Lower lobe of right lung (tissue), 2 donors: ENCODE data around the gene RPUSD1. TPM values are rescaled to one million over a fixed set of nuclear protein-coding genes. Genes with fewer than 3 reads are reported as not detected.

Experiments used
- ATAC-seq, 2 donors: fragments of 200-7000 bp; cut with Tn5 transposase; one replicate each; pipeline ENCODE4 v1.9.1; 2020 to 2022; ENCODE audit warnings: mild to moderate bottlenecking in 2 of 2, moderate library complexity in 2 of 2
- DNase-seq: peaks from one replicate; pipeline ENCODE4 v3.0.0-alpha.2; 2020
- H3K27ac ChIP-seq: fragments of 200-600 bp; one replicate; pipeline ENCODE4 v1.8.0; 2022
- H3K27me3 ChIP-seq: fragments of 200-600 bp; one replicate; pipeline ENCODE4 v1.8.0; 2022; ENCODE audit warnings: low read depth
- H3K36me3 ChIP-seq: fragments of 200-600 bp; one replicate; pipeline ENCODE4 v1.8.0; 2022; ENCODE audit warnings: mild to moderate bottlenecking
- H3K4me1 ChIP-seq: fragments of 200-600 bp; one replicate; pipeline ENCODE4 v1.8.0; 2022
- H3K4me3 ChIP-seq: fragments of 200-600 bp; one replicate; pipeline ENCODE4 v1.8.0; 2022; ENCODE audit warnings: mild to moderate bottlenecking
- H3K9me3 ChIP-seq: fragments of 200-600 bp; one replicate; pipeline ENCODE4 v1.8.0; 2022
- CTCF ChIP-seq: fragments of 200-600 bp; IDR thresholded peaks from one replicate; pipeline ENCODE4 v1.8.0; 2022; ENCODE audit warnings: antibody characterized with exemption, mild to moderate bottlenecking
- intact Hi-C: fragments of 100-400 bp; cut with DNase I; formaldehyde crosslinking; loops from one replicate; pipeline ENCODE4 v1.11.0; 2022
- total RNA-seq: library from RNA; stranded (reverse); fragmentation: NEBNext Ultra II Directional; extraction: Animal tissue kit (Norgen Biotek cat#: 25700); gene quantifications from one replicate; pipeline ENCODE4 v1.2.1, GENCODE V29; 2021
- donor health status: DM: no; HTN: yes; CAD: no; lungs with severe emphysema.

Gene RPUSD1
- total RNA-seq, 1 donor from 2014 or later: 16.3 TPM

GRCh38 chr16:831571-832413 is 43.6 kb upstream of the RPUSD1 start:
- Histone ChIP-seq H3K4me3 (no peak overlapping the region), H3K27me3 (no peaks in the 10 kb centered on the region), H3K36me3 (no peaks in the 10 kb centered on the region), H3K9me3 (peaks cover 14% of the 10 kb centered on the region), H3K27ac (no peak overlapping the region), H3K4me1 (no peaks in the 10 kb centered on the region)
- DNase-seq: no peak
- intact Hi-C loops: no loop called here
- ATAC-seq: no peak
- no peak for TF ChIP-seq CTCF

- ATAC-seq: no peak
- Histone ChIP-seq H3K4me3 (no peak overlapping the region), H3K36me3 (no peaks in the 10 kb centered on the region), H3K9me3 (peaks cover 6% of the 10 kb centered on the region), H3K4me1 (no peaks in the 10 kb centered on the region), H3K27ac (no peak overlapping the region), H3K27me3 (peaks cover 1% of the 10 kb centered on the region)
- TF ChIP-seq CTCF: no peak
- DNase-seq: no peak
- intact Hi-C loops: no loop called here
Observed at GRCh38 chr16:830871-831570, 42.8 kb upstream of the RPUSD1 start.

- Histone ChIP-seq H3K36me3 (no peaks in the 10 kb centered on the region), H3K4me1 (no peaks in the 10 kb centered on the region), H3K9me3 (no peaks in the 10 kb centered on the region), H3K4me3 (no peak overlapping the region), H3K27me3 (peaks cover 3% of the 10 kb centered on the region), H3K27ac (no peak overlapping the region)
- TF ChIP-seq CTCF: no peak
- DNase-seq: no peak
- no peak for ATAC-seq
- intact Hi-C loops: no loop called here
Observed at GRCh38 chr16:830107-830870, 42.1 kb upstream of the RPUSD1 start.

- H3K4me3 ChIP-seq: no peak overlapping the region
- H3K9me3 ChIP-seq: no peaks in the 10 kb centered on the region
- TF ChIP-seq CTCF: no peak
- peaks cover 6% of the 10 kb centered on the region for H3K27me3 ChIP-seq
- no peak overlapping the region for H3K27ac ChIP-seq
- intact Hi-C loops: no loop called here
- H3K4me1 ChIP-seq: no peaks in the 10 kb centered on the region
- H3K36me3 ChIP-seq: no peaks in the 10 kb centered on the region
- DNase-seq: no peak
- no peak for ATAC-seq
Observed at GRCh38 chr16:828891-829290, 40.7 kb upstream of the RPUSD1 start.

GRCh38 chr16:827513-827912 is 39.3 kb upstream of the RPUSD1 start:
- Histone ChIP-seq H3K36me3 (no peaks in the 10 kb centered on the region), H3K27me3 (peaks cover 7% of the 10 kb centered on the region), H3K9me3 (no peaks in the 10 kb centered on the region), H3K4me3 (no peak overlapping the region), H3K27ac (no peak overlapping the region), H3K4me1 (no peaks in the 10 kb centered on the region)
- TF ChIP-seq CTCF: no peak
- no peak for ATAC-seq
- DNase-seq: no peak
- intact Hi-C loops: no loop called here
